Left renal cortex interstitium (tissue), 4 donors: ENCODE measurements around the gene SERPINA9. TPM values are rescaled to one million over a fixed set of nuclear protein-coding genes. Genes with fewer than 3 reads are reported as not detected.

Experiments used
- DNase-seq, 4 donors: peaks; one replicate each; pipeline ENCODE4 v3.0.0-alpha.2; 2013; ENCODE audit warnings: low read depth in 4 of 4, low spot score in 2 of 4, missing footprints in 1 of 4
- polyA plus RNA-seq, 4 donors: library from polyadenylated mRNA; unstranded; fragments of 120-200 nt; gene quantifications; one replicate each; pipeline ENCODE4 v1.2.1, GENCODE V29; 2013; ENCODE audit not compliant: insufficient read length in 4 of 4

SERPINA9 gene
- polyA plus RNA-seq, 4 donors = not detected

DNA sequence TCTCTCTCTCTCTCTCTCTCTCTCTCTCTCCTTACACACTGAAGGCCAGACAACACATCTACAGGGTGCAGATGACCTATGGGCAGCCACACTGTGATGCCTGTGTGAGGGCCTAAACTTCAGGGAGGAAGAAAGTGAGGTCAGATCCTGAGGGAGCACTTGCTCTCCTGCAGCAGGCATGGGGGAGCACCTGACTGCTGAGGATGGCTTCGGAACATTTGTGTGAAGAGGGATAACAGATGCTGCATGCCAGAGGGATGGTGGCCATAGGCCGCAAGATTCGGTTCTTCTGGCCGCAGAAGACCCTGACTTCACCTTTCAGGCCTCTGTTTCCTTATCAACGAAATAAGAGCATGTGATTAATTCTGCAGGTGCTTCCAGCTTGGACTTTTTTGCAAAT, 11.7 kb downstream of the SERPINA9 start:
- DNase-seq = no peak

DNA sequence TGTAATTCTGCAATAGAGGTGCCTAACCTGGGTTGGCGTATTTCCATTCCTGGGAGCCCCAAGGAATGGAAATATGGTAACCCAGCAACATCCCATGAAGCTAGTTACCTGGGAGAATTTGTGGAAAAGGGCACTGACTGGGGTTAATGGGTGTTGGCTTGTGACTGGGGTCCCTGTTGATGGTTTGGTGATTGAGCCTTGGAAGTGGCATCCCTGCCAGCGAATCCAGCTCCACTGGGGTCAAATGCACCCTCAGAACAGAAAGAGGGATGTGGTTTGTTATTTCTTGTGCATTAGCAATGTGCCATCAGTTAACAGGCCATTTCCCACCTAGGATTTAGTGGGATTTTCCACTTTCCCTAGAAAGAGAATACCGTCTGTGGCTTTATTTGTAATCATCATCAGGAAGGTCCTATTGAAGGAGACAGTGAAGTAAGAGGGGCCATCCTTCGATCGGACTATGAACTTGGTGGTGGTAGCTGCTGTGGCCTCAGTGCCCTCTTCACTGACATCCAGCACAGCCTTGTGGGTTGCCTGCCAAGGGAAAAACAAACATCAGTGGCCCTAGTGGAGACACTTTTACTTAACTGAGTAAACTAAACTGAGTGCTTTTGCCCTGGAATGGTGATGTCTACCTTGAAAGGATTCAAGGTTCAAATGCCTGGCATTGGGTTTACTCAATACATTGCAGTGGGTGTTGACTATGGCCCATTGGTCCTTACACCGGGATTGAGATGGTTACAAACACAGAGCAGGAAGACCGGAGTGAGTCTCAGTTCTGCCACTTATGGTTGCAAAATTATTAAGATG, 13.0 kb downstream of the SERPINA9 start:
- no peak for DNase-seq

DNA sequence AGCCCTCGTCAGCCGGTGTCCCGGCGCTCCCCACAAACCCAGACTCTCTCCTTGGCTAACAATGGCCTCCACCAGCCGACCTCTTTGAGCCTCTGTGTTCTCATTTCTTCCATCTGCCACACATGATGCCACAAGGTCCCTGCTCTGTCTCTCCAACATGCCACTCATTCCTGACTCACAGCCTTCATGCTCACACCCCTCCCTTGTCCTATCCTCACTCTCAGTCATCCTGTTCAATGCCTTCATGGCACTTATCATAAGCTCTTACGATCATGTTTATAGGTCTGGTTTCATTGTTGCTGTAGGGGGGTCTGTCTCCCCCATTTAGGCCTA, 13.8 kb downstream of the SERPINA9 start:
- DNase-seq = no peak

DNA sequence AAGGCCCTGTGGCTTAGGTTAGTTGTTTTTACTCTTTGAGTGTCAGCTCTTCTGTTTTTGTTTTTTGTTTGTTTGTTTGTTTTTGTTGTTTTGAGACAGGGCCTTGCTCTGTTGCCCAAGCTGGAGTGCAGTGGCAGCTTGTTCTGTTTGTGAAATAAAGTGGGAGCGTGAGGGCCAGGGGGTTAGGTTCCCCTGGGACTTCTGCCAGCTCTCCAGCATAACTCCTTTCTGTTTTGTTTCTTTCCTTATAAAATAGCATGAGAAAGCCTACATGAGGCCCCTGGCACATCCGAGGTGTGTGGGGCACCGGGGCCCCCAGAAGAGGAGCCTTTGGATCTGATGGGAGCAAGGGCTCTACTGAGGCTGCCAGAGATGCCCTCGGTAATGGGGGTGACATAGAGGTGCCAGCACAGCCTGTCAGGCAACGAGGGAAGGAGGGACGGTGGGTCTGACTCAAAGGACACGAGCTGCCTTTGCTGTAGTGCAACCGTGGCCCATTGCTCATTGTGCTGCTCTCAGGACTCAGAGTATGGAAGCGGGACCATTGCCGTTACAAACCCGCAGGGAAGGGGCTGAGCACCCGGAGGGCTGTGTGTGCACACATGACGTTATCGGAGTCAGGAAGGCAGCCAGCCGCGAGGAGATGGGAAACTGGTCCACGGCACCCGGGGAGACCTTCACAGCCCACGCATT, 14.3 kb downstream of the SERPINA9 start:
- no peak for DNase-seq

- no peak for DNase-seq
These were observed 15.2 kb downstream of the SERPINA9 start for GRCh38 chr14:94460631-94461416.

DNA sequence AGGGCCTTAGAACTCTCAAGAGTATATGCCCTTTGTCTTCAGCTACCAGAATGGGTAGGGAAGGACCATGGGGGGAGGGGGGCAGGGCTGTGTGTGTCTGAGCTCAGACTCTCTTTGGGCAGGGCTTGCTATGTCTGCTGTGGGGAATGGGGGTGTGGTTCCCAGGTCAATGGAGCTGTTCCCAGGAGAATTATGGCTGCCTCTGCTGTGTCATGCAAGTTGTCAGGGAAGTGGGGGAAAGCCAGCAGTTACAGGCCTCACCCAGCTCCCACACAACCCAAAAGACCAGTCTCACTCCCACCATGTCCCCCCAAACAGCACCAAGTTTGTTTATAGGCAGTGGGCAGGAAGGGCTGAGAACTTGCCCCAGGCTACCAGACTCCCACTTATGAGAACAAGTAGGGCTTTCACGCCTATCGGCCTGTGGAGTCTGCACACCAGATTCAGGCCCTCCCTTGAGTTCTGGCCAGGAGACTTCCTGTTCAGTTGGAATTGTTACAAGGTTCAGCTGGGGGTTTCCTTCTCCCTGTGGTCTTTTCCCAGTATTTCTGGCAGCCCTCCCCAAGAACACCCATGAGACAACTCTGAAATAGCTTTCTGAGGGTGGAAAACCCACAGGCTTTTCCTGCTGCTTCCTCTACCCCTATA, 17.3 kb downstream of the SERPINA9 start:
- no peak for DNase-seq

DNA sequence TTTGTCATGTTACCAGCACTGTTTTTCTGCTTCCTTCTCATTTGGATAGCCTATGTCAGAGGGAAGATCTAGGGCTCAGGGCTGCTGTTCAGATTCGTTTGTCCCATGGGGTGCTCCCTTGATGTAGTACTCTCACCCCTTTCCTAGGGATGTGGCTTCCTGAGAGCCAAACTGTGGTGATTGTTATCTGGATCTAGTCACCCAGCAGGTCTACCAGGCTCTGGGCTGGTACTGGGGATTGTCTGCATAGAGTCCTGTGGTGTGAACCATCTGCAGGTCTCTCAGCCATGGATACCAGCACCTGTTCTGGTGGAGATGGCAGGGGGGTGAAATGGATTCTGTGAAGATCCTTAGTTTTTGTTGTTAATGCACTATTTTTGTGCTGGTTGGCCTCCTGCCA, 17.9 kb downstream of the SERPINA9 start:
- DNase-seq = no peak

- DNase-seq = no peak
These were observed 20.1 kb downstream of the SERPINA9 start for GRCh38 chr14:94455928-94456327.

DNA sequence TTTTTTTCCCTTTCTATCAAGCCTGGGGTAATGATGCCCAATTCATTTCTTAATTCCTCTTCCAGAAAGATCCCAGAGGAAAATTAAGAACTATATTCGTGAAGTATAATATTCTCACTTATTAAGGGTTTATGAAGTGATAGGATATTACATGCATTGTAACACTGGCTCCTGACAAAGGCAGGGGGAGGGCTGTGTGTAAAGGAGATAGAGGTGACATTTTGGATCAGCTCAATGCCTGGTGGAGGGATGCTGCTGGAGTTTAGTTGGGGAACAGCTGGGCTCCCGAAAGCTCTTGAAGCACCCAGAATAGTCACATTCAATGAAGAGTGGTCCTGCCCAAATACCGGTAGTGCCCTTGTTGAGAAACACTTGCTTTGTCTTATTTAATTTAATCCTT, 24.2 kb downstream of the SERPINA9 start:
- DNase-seq = no peak

GRCh38 chr14:94451091-94451771, 24.8 kb downstream of the SERPINA9 start:
- DNase-seq = no peak

DNA sequence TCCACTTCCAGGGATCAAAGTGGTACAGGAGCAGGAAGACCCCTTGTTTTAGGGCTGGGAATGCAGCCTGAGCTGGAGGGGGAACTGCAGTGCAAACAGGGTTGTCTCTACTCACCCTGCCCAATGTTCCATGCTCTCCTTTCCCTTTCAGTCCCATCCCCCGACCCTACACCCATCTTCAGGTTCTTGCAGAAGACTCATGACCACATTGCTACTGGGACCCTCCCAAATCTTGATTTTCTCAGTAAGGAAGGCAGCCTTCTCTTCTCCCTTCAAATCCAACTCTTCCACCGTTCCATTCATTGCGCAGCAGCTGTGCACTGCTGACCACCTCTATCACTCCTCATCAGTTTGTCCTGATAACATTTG, 25.3 kb downstream of the SERPINA9 start:
- no peak for DNase-seq

- no peak for DNase-seq
These were observed 26.1 kb downstream of the SERPINA9 start for GRCh38 chr14:94449930-94450329.

- DNase-seq = peak in 1 of 4 donors; percentile 13
These were observed 27.8 kb downstream of the SERPINA9 start for GRCh38 chr14:94448071-94448808.

DNA sequence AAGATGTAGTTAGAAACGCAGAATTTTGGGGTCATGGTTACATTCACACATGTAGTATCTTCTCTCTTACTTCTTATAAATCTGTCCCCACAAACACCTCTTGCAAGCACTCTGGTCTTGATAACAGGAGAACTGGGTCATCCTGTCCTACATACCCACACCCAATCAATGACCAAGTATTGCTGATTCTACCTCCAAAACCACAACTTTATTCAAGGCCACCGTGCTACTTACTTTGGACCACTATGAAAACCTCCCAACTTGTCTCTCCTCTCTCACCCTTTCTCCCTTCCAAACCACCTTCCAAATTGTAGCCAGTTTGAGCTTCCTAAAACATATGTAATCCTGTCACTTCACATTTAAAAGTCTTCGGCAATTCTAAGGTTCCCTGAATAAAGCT, 28.8 kb downstream of the SERPINA9 start:
- no peak for DNase-seq

DNA sequence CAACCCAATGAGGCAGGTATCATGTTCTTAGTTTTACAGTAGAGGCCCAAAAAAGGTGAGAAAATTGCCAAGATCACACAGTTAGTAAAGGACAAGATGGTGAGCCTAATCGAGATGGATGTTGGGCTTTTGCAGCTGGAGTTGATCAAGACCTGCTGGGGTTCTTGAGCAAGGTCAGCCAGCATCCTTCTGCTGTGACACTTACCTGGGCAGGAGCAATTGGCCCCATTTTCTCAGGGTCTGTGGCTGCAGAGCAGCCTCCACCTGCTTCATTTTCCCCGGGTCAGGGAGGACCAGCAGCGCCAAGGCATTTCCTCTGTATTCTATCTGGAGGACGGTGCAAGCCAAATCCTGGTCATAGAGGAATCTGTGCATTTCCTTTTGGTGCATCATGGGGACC, 29.9 kb downstream of the SERPINA9 start:
- DNase-seq = no peak

- no peak for DNase-seq
These were observed 31.0 kb downstream of the SERPINA9 start for GRCh38 chr14:94445003-94445402.

GRCh38 chr14:94441531-94442205, 34.3 kb downstream of the SERPINA9 start:
- no peak for DNase-seq

- no peak for DNase-seq
These were observed 34.9 kb downstream of the SERPINA9 start for GRCh38 chr14:94441130-94441529.

DNA sequence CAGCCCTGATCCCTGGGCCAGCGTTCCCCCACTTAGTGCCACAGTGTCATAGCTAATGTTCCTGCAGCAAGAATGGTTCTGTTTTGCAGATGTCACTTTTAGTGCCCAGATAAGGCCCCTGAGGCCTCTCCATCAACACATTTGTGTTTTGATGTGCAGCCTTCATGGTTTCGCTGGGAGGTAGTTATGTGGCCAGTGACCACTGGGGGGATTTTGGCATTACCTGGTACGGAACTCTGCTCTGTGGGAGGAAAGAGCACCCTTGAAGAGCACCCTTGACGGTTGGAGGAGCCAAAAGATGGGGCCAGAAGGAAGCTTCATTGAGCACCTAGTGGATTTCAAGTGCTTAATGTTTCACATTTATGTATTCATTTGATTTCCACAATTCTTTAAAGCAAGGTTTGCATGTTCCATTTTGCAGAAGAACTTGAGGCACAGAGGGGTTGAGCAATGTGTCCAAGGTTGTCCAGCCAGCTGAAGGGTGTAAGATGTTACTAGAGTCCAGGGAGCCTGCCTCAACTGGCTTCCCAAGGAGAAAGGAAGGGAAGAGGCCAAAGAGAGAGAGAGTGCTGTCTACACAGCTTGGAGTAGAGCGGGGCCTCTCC, 36.4 kb downstream of the SERPINA9 start:
- no peak for DNase-seq
